Activated T-helper 9 cell treated with anti-CD3 and anti-CD28 coated beads, Interleukin-2, amount 50 U/mL, for 16 hours (primary cell): ENCODE results near the gene RAP2B.

Experiments
- DNase-seq: peaks from one replicate; pipeline ENCODE4 v3.0.0-alpha.2; 2020; ENCODE audit warnings: low read depth

Gene RAP2B

DNA sequence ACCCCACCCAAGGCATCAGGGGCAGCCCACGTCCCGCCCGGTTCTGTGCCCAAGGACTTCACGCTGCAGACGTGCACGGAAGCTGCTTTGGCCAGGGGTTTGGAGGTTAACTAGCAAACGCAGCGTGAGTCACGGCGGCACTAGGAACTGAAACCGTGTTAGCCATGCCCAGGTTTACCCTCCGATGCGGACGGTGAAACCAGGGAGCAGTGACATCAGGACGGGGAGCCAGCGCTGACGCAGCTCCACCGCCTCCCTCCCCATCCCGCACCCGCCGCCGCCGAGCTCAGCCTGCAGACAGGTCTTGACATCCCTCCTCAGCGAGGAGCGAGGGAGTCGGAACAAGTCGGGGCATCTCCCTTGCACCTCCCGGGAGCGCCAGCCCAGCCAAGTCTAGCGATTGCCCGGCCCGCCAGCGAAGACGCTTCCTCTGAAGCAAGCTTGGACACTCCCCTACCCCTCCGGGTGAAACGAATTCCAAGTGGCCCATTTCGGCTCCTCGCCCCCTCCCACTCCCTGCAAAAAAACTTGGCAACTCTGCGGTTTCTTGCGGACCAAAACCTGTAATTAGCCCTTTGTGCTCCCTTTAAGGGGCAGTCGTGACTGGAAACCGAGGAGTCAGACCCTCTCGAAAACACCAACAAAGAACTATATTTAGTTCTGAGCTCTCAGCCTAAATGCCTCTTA is 1.4 kb upstream of the RAP2B start:
- peak; percentile 65 for DNase-seq

GRCh38 chr3:153161138-153161713 is 800 bp upstream of the RAP2B start:
- peak; percentile 82 for DNase-seq

GRCh38 chr3:153162513-153163392 is 727 bp downstream of the RAP2B start:
- peak; percentile 16 for DNase-seq

- DNase-seq, result no peak
Measured at GRCh38 chr3:153163393-153163724, 1.3 kb downstream of the RAP2B start.

- no peak for DNase-seq
Measured at GRCh38 chr3:153163756-153164550, 1.9 kb downstream of the RAP2B start.

GRCh38 chr3:153165261-153165681 is 3.2 kb downstream of the RAP2B start:
- no peak for DNase-seq

DNA sequence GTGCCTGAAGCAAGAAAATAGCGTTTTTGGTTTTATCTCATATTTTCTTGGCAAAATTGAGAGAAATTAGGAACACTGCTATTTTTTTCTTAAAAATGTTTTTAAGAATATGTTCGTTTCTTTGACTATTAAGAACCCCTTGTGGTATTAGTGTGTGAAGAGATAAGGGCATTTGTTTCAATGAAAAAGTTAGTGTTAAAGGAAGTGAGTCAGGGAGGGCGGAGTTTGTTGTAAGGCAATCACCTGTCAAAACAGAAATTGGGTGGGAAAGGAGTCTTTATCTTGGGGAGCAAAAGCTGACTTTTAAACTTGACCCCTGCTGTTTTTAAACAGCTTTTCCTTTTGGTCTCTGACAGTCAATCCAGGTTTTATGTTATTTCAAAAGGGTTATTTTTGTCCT is 4.2 kb downstream of the RAP2B start:
- no peak for DNase-seq

DNA sequence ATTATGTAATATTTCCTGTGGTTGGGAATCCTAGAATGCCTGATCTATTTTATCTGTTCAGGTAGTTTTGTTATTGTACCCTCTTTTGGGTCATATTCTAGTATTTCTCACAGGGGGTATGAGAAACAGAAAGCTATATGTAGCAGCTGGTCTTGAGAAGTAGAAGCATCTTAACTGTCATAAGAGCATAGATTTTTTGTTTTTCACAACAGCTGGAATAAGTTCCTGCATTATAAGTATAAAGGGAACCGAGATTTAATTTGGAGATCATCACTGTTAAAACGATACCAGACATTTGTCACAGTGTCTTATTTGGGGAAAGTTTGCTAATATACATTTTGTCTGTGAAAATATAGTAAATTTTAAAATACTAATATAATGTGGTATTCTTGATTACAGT is 4.8 kb downstream of the RAP2B start:
- no peak for DNase-seq

- no peak for DNase-seq
Measured at GRCh38 chr3:153169793-153170383, 7.9 kb downstream of the RAP2B start.

- DNase-seq, result no peak
Measured at GRCh38 chr3:153171256-153171655, 9.2 kb downstream of the RAP2B start.

- DNase-seq, result no peak
Measured at GRCh38 chr3:153171918-153172317, 9.9 kb downstream of the RAP2B start.

DNA sequence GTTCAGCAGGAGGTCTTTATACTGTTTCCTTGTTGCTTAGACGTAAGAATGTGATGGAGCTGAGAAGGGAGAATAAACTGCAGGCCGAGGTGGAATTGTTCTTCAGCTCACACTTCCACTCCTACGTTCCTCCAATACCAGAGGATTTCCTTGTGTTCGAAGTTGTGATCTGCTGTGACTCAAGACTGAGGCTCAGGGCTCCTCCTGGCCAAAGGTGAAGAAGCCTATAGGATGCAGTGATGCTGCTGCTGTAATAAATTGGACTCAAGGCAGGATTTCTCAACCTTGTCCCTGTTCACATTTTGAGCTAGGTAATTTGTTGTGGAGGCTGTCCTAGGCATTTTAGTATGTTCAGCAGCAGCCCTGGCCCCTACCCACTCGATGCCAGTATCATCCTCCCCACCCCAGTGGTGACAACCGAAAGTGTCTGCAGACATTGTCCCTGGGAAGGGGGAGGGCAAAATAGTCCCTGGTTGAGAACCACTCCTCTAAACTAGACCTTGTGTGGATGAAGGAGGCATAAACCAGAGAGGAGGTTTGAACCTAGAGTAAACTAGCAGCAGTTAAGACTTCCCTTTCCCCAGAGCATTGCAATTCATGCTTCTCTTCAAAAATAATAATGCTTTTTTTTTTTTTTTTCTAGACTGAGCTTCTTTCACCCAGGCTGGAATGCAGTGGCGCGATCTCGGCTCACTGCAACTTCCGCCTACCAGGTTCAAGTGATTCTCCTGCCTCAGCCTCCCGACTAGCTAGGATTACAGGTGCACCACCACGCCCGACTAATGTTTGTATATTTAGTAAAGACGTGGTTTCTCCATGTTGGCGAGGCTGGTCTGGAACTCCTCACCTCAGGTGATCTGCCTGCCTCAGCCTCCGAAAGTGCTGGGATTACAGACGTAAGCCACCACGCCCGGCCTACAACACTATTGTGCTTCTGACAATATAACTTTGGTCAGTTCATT is 11.1 kb downstream of the RAP2B start:
- no peak for DNase-seq

DNA sequence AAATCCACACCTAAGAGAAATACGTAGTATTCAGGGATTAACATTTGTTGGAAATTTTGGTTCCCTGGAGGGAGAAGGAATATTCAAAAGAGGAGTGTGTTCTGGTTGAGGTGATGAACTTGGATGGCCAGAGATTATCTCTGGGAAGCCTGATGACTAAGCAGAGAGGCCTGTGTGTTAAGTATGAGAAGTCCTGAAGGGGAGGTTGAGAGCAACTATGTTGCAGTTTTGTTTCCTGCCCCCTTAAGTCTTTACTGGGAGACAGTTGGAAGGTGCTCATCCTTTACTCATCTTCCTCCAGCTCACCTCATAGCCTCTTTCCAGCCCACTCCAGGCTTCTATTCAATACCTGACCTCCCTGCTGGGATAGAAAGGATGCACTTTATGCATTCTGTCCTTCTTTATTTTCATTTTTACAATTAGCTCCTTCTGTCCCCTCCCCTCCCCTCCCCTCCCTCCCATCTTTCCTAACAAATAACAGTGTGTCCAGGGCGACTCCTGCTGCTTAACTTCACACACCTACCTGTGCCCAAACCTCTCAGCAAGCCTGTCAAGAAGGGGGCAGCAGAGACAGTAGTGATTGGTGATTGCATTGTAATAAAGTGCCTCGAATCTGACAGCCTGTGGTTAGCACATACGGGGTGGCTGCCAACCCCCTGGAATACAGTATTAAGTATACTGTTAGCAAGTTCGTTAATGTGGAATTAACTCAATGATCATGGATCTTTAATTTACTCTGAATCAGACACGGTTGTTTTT is 11.9 kb downstream of the RAP2B start:
- no peak for DNase-seq

DNA sequence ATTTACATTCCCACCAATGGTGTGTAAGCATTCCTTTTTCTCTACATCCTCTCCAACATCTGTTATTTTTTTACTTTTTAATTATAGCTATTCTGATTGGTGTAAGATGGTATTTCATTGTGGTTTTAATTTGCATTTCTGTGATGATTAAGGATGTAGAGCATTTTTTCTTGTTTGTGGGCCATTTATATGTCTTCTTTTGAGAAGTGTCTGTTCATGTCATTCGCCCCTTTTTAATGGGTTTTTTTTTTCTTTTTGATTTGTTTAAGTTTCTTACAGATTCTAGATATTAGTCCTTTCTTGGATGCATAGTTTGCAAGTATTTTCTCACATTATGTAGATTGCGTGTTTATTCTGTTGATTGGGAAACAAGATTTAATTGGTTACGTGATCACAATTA is 14.2 kb downstream of the RAP2B start:
- DNase-seq, result no peak

DNA sequence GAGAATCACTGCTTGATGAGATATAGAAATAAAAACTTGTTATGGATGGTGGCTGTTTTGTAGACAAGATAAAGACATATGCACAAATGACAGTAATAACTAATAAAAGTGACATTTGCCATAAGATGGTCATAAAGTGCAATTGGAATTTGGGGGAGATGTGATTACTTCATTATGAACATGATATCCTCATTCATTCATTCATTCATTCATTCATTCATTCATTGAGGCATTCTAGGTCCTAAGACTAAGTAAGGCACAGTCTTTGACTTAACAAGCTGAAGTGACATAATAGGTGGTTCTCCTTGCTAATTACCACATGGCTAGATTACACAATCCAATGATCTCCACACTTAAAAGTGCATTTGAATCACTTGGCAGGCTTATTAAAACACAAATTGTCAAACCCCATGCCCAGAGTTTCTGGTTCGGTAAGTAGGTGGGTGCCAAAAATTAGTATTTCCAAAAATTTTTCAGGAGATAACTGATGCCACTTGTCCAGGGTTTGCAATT is 18.9 kb downstream of the RAP2B start:
- DNase-seq, result no peak

- DNase-seq, result no peak
Measured at GRCh38 chr3:153182501-153183293, 20.7 kb downstream of the RAP2B start.

DNA sequence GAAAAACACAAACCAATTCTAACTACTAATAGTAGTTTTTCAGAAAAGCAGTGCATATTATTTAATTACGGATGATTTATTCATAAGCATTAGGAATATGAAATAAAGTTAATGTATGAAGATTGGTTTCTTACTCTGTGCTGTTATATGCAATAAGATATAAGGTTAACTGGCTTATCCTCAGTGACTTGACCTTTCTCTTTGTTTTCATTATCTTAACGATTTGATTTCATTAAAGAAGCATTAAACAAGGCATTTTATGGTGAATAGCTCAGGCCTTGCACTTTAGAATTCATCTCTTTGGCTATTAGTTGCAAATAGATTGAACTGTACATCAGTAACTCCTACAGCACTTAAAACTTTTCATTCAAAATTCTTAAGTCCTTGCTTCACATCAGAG is 28.9 kb downstream of the RAP2B start:
- DNase-seq, result no peak

DNA sequence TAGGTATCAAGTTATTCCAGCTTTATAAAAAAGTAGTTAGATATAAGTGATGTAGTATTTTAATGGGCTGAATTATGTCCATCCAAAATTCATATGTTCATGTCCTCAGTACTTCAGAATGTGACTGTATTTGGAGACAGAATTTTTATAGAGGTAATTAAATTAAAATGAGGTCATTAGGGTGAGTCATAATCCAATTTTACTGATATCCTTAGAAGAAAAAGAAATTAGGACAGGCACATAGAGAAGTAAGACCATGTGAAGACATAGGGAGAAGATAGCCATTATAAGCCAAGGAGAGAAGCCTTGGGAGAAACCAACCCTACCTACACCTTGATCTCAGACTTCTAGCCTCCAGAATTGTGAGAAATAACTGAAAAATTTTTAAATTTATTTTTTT is 30.3 kb downstream of the RAP2B start:
- DNase-seq, result no peak
